ENCODE data around the gene ECHDC1. TPM values are rescaled to one million over a fixed set of nuclear protein-coding genes. Genes with fewer than 3 reads are reported as not detected.
A peak's percentile ranks its signal among the peaks of the same experiment; 100 is the strongest.

The ECHDC1 gene, protein sequence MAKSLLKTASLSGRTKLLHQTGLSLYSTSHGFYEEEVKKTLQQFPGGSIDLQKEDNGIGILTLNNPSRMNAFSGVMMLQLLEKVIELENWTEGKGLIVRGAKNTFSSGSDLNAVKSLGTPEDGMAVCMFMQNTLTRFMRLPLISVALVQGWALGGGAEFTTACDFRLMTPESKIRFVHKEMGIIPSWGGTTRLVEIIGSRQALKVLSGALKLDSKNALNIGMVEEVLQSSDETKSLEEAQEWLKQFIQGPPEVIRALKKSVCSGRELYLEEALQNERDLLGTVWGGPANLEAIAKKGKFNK
- total RNA-seq = 10 to 100 TPM; 56.7 to 93.7 (median 82.2) TPM

DNA sequence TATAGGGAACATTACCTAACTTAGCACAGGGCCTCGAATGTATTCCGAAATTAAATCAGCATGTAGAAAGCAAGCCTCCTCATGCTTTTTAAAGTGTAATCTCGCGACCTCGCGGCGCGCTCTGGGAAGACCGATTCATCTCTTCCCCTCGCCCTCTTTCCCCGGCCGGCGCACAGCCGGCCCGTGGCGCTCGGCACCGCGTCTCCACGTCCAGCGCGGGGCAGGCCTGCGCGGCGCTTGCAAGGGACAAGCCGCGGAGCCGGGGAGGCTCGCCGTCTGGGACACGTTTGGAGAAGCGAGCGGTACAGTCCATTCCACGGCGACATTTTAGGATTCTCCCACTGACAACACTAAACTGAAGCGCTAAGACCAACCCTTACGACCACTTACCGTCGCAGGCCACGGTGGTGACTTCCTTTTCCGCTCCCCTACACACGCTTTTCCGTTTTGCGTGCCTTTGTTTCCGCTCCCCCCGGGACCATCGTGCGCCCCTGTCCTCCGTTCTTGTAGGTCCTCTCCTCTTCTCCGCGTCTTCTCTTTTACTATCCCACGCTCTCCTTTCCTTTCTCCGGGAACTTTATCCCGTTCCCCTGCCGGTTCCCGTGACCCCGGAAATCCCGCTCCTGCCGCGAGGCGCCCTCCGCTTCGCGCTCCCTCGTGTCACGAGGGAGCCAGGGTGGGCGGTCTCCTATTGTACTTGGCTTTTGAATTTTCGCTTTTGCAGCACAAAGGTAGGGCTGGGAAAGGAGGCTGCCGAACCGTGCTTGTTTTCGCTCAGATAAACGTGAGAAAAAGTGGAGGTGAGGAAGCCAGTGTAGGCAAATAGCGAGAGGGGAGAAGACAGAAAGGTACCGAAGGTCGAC, at the start of gene ECHDC1:
ECHDC1 (minus strand) TSS at position 664 of the 863 bp plus-strand sequence. CDS start 12,581 bp downstream, outside the sequence.
- Histone ChIP-seq H3K4me1 (peaks cover 0 to 15% of the 10 kb centered on the region in 2 donors), H3K4me3 (peak within 1 kb of the TSS; percentile 78 to 84 (median 78)), H3K36me3 (no peaks in the 10 kb centered on the region), H3K9me3 (no peaks in the 10 kb centered on the region), H3K27me3 (no peaks in the 10 kb centered on the region), H3K27ac (peak within 1 kb of the TSS; percentile 91 to 93)
- TF ChIP-seq POLR2A (IDR thresholded peaks at IDR 0.05) (no peak), POLR2AphosphoS5 (IDR thresholded peaks at IDR 0.05) (peak; percentile 13 to 61 (median 38))
- TF ChIP-seq, protein P1, sequence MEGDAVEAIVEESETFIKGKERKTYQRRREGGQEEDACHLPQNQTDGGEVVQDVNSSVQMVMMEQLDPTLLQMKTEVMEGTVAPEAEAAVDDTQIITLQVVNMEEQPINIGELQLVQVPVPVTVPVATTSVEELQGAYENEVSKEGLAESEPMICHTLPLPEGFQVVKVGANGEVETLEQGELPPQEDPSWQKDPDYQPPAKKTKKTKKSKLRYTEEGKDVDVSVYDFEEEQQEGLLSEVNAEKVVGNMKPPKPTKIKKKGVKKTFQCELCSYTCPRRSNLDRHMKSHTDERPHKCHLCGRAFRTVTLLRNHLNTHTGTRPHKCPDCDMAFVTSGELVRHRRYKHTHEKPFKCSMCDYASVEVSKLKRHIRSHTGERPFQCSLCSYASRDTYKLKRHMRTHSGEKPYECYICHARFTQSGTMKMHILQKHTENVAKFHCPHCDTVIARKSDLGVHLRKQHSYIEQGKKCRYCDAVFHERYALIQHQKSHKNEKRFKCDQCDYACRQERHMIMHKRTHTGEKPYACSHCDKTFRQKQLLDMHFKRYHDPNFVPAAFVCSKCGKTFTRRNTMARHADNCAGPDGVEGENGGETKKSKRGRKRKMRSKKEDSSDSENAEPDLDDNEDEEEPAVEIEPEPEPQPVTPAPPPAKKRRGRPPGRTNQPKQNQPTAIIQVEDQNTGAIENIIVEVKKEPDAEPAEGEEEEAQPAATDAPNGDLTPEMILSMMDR (IDR thresholded peaks at IDR 0.05) = no peak
- peak; percentile 42 to 61 for DNase-seq (ENCODE audit: low spot score in 2 of 2)
- intact Hi-C loops (cut with DNase I; ENCODE audit: low total_unique reads) = no loop called here

DNA sequence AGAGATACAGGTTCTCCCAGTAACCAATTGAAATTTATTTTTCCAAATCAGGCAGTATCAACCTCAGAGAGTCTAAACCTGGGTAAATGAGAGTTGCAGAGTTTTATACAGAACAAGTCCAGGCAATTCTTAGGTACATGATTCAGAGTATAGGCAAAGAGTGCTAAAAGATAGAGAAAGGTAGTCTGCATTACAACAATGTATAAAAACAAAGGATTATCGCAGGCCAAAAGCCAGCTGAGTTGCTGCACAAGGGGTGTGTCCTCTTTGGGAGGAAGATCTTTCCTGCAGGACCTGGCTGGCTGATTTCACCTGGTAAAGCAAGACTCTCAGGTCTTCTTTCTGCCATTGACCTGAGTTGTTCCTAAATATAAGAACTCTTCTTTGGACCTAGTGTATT, 48.9 kb upstream of the ECHDC1 start:
- H3K36me3 ChIP-seq = no peaks in the 10 kb centered on the region
- H3K9me3 ChIP-seq = no peaks in the 10 kb centered on the region
- H3K4me3 ChIP-seq = no peak overlapping the region
- H3K4me1 ChIP-seq = no peaks in the 10 kb centered on the region
- TF ChIP-seq, protein P1 (IDR thresholded peaks at IDR 0.05) = no peak
- no peak for TF ChIP-seq POLR2AphosphoS5 (IDR thresholded peaks at IDR 0.05)
- TF ChIP-seq POLR2A (IDR thresholded peaks at IDR 0.05) = no peak
- no peak for DNase-seq (ENCODE audit: low spot score in 2 of 2)
- no peaks in the 10 kb centered on the region for H3K27me3 ChIP-seq
- no peak overlapping the region for H3K27ac ChIP-seq
- intact Hi-C loops (cut with DNase I; ENCODE audit: low total_unique reads) = no loop called here

DNA sequence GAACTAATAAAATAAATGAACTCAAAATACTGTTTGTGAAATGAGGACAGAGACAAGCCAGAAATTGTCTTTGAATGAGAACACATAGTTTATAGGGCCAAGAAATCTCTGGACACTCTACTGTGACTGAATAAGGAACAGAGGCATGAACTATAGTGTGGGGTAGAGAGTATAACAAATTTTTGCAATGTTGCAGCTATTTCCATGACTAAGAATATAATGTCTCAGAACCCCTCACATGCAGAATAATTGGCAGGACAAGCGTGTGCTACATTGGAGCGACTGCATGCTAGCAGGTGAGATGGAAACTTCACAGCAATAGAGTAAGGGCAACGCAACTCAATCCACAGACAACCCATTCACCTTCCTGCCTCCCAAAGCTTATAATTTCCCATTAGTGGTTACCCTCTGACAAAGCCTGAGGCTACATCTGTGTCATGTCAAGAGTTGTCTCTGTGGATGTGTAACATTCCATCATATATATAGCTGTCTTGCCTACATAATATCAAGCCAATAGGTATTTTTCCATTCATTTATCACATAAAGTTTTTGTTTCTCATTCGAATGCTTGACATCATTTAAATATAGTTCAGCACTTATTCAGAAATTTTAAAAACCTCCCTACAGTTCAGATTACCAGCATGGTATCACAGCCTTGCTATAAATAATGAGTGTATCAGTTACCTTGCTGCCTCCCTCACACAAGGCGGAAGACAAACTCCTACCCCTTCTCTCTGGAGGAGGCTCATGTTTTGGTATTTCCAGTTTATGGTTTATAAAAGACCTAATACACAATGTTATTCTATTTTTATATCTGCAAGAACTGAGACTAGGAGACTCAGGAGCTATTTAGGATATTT, 47.9 kb upstream of the ECHDC1 start:
- Histone ChIP-seq H3K27ac (no peak overlapping the region), H3K4me3 (no peak overlapping the region), H3K36me3 (no peaks in the 10 kb centered on the region), H3K27me3 (no peaks in the 10 kb centered on the region), H3K4me1 (no peaks in the 10 kb centered on the region), H3K9me3 (no peaks in the 10 kb centered on the region)
- intact Hi-C loops (cut with DNase I; ENCODE audit: low total_unique reads) = no loop called here
- no peak for DNase-seq (ENCODE audit: low spot score in 2 of 2)
- TF ChIP-seq POLR2A (IDR thresholded peaks at IDR 0.05) = no peak
- TF ChIP-seq, protein P1 (IDR thresholded peaks at IDR 0.05) = no peak
- TF ChIP-seq POLR2AphosphoS5 (IDR thresholded peaks at IDR 0.05) = no peak

DNA sequence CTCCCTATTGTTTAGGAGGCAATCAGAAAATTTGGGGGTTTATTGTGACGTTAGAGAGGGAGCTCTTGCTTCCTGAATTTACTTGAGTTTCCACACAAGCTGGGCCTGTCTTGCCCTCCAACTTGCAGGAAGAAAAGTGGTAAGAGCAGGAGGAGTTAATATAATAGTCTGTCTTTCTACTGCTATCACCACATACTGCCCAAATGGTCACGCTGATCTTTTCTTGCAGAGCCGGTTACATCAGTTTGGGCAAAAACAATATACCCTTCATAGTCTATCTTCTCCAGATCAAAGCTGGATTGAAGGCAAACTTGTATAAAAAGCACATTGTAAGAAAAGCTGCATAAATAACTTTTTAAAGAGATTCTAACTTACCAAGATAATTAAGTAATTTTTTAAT, 46.3 kb upstream of the ECHDC1 start:
- Histone ChIP-seq H3K4me1 (no peaks in the 10 kb centered on the region), H3K4me3 (no peak overlapping the region), H3K36me3 (no peaks in the 10 kb centered on the region), H3K27ac (no peak overlapping the region), H3K27me3 (no peaks in the 10 kb centered on the region), H3K9me3 (no peaks in the 10 kb centered on the region)
- no peak for DNase-seq (ENCODE audit: low spot score in 2 of 2)
- TF ChIP-seq POLR2AphosphoS5 (IDR thresholded peaks at IDR 0.05) (no peak), POLR2A (IDR thresholded peaks at IDR 0.05) (no peak)
- TF ChIP-seq, protein P1 (IDR thresholded peaks at IDR 0.05) = no peak
- intact Hi-C loops (cut with DNase I; ENCODE audit: low total_unique reads) = no loop called here
